HG03108 (cell line): Measurements from ENCODE around the gene ASB8.

ENCODE experiments used
- ATAC-seq: cut with Tn5 transposase; IDR thresholded peaks from one replicate; pipeline ENCODE4 v1.9.1; 2021; ENCODE audit warnings: moderate library complexity; ENCODE audit not compliant: unreplicated experiment

ASB8 gene

GRCh38 chr12:48157018-48157888 lies at the start of gene ASB8:
Gene ASB8, minus strand, starts transcription at chr12:48157515. Its CDS starts 4,019 bp downstream, at chr12:48153496.
- peak; percentile 92 for ATAC-seq

DNA sequence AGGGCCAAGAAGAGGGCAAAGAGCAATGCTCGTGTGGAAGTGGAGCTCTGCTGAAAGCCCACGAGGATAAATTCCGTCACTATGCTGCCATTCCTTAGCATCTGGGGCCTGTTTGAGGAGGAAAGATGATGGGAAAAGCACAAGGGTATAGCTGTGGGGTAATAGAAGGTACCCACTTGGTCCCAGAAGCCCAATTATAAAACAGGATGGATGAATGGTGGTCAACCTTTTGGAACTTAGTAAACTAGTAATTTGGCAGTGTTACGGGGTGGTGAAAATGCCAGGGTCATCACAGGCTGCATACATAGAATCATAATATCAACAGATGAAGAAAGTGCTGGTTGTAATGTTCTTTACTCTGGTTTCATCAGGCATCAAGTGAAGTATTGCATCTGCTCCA lies 45.9 kb upstream of the ASB8 start, which contains the start of gene OR10AD1:
OR10AD1 (minus strand) TSS at position 101 of the 400 bp plus-strand sequence; CDS start at position 101, 0 bp downstream.
- ATAC-seq: no peak

- ATAC-seq: no peak
Measured at GRCh38 chr12:48202766-48203165, 45.5 kb upstream of the ASB8 start.

- no peak for ATAC-seq
Measured at GRCh38 chr12:48201516-48201915, 44.2 kb upstream of the ASB8 start.

- ATAC-seq: no peak
Measured at GRCh38 chr12:48201091-48201490, 43.8 kb upstream of the ASB8 start.

GRCh38 chr12:48199774-48200221 lies 42.5 kb upstream of the ASB8 start:
- no peak for ATAC-seq

DNA sequence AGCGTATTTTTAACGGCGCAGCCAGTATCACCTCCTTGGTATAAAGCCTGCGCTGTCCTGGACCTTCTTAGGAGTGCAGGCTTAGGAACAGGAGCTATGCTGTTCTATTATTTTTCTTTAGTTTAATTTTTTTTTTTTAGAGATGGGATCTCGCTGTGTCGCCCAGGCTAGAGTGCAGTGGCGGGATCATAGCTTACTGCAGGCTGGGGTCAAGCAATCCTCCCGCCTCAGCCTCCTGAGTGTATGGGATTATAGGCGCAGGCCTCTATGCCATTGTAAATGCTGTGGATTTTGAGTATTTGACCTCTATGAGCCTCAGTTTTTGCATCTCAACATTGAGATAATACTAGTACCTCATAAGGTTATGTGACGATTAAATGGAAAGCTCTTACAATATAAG lies 41.7 kb upstream of the ASB8 start:
- no peak for ATAC-seq

DNA sequence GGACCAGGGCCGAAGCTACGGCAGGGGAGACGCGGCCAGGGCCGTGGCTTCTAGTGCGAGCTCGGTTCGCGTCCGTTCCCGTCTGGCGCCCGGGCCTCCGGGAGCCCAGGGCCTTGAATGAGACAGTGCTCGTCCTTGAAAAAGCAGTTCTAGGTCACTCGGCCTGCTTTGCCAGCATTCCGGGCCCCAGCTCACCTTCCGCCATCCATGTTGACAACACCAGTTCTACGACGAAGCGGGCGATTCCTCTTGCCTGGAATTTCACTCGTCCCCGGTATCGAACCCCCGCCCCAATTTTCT lies 41.3 kb upstream of the ASB8 start:
- no peak for ATAC-seq

GRCh38 chr12:48197971-48198671 lies 40.8 kb upstream of the ASB8 start:
- ATAC-seq: peak; percentile 100

DNA sequence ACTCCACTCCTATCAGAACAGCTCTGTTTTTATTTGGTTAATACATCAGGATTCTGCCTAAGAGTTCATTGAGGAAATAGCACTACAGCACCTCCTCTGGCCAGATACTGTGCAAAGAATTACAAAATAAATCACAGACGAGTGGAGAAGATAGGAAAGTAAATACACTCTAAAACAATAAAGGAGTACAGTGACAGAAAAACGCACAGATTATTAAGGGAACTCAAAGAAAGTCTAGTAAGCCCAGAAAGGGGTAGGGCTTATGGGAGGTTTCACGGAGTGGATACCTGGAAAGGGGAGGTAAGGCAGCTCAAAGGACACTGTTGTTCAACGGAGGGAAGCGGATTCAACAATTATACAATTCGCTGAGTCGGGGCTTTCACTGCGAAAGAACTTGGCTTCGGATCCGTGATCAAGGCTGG lies 40.2 kb upstream of the ASB8 start:
- peak; percentile 11 for ATAC-seq

- ATAC-seq: no peak
Measured at GRCh38 chr12:48194799-48195201, 37.5 kb upstream of the ASB8 start.

- no peak for ATAC-seq
Measured at GRCh38 chr12:48193623-48194022, 36.3 kb upstream of the ASB8 start.

GRCh38 chr12:48192861-48193260 lies 35.5 kb upstream of the ASB8 start:
- ATAC-seq: no peak

- no peak for ATAC-seq
Measured at GRCh38 chr12:48191096-48191495, 33.8 kb upstream of the ASB8 start.

- ATAC-seq: no peak
Measured at GRCh38 chr12:48189331-48190125, 32.2 kb upstream of the ASB8 start.

GRCh38 chr12:48187916-48188695 lies 30.8 kb upstream of the ASB8 start:
- no peak for ATAC-seq

- no peak for ATAC-seq
Measured at GRCh38 chr12:48185181-48185919, 28.0 kb upstream of the ASB8 start.

- no peak for ATAC-seq
Measured at GRCh38 chr12:48184549-48184922, 27.2 kb upstream of the ASB8 start.

DNA sequence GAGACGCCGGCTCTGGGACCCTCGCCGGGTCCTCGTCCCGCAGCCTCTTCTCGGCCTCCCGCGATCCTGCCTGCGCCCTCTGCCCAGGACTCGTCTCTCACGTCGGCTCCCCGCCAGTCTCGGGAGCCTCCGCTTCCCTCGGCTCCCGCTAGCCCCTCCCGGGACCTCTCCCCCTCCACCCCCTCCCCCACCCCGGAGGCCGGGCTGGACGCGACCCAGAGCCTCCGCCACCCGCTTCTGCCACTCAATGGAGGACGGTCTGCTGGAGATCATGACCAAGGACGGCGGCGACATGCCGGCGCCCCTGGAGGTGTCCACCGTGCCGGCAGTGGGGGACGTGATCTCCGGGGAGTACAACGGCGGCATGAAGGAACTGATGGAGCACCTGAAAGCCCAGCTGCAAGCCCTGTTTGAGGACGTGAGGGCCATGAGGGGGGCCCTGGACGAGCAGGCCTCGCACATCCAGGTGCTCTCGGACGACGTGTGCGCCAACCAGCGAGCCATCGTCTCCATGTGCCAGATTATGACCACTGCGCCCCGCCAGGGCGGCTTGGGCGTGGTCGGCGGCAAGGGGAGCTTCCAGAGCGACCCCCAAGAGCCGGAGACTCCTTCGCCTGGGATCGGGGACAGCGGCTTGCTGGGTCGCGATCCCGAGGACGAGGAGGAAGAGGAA lies 26.7 kb upstream of the ASB8 start:
- no peak for ATAC-seq
